ENCODE measurements around the gene DCDC2B. TPM values are rescaled to one million over a fixed set of nuclear protein-coding genes. Genes with fewer than 3 reads are reported as not detected.

Gene DCDC2B
- total RNA-seq, 1 experiment from 2014 or later: 0.27 TPM

DNA sequence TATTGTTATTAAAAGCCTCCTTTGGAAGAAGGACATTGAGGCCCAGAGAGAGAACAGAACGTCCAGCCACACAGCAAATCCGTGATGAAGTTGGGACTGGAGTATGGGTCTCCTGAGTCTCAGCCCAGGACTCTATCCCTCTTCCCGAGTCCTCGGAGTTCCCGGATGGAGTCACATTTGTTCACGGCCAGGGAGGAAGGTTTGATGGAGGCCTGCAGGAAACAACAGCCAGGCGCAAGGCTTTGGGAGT lies 29.8 kb upstream of the DCDC2B start:
- ChIA-PET POLR2A (interaction anchor here (1.0 to 1.5 kb wide), 4 partner anchors 25 to 157 kb away, joined by 3 to 6 read pairs (median 4); partner anchors contain the start of genes MARCKSL1 and TMEM39B), RAD21 (ENCODE audit: low non-redundant PET in 1 of 2, low total read pairs in 2 of 2, uncharacterized antibody in 2 of 2, unreplicated experiment in 2 of 2) (interaction anchor here in 1 of 2 experiments (0.6 kb wide), 1 partner anchor 64 kb away, joined by 6 read pairs; no protein-coding TSS in a partner anchor), CTCF (no interaction called here)
- peak; percentile 34 for ATAC-seq
- Histone ChIP-seq H3K4me3 (replicated peaks in 1 of 2; ENCODE audit: low read depth in 1 of 2, low read length in 2 of 2) (peak overlapping the region; percentile 85 to 86), H3K79me2 (ENCODE audit: insufficient read depth, low read length) (peaks cover 40% of the 10 kb centered on the region), H3K4me1 (ENCODE audit: control insufficient read depth in 1 of 2, insufficient read depth in 2 of 2, low read length in 2 of 2) (peaks cover 15 to 32% of the 10 kb centered on the region in 2 experiments), H4K20me1 (ENCODE audit: insufficient read depth) (peaks cover 4% of the 10 kb centered on the region; the same call in 1 of the 2 replicates), H2AFZ (ENCODE audit: low read depth, low read length, poor library complexity, severe bottlenecking) (peak overlapping the region; percentile 72), H3K36me3 (ENCODE audit: control insufficient read depth in 1 of 2, insufficient read depth in 2 of 2, low read length in 2 of 2) (peaks cover 14 to 27% of the 10 kb centered on the region in 2 experiments), H3K9me2 (ENCODE audit: insufficient read depth) (no peaks in the 10 kb centered on the region), H3K9me3 (ENCODE audit: control insufficient read depth in 1 of 2, insufficient read depth in 1 of 2, low read depth in 1 of 2, low read length in 2 of 2) (no peaks in the 10 kb centered on the region), H3K9ac (ENCODE audit: low read length) (peak overlapping the region; percentile 95), H3K4me2 (ENCODE audit: low read length) (peak overlapping the region; percentile 95), H3K27me3 (ENCODE audit: insufficient read depth, low read length) (no peaks in the 10 kb centered on the region), H3K27ac (ENCODE audit: low read depth, low read length) (peak overlapping the region; percentile 69)
- TF ChIP-seq POLR2AphosphoS5 (IDR thresholded peaks at IDR 0.05; ENCODE audit: low read depth, low read length) (no peak), JUND (IDR thresholded peaks at IDR 0.05) (no peak)
- no peak for DNase-seq (ENCODE audit: low read depth, low spot score)
- BruUV-seq (replicated peaks): TSS peak; percentile 99
- intact Hi-C loops (cut with micrococcal nuclease): loop anchor here (5.0 kb wide), 1 partner anchor 67 kb away; no protein-coding TSS in a partner anchor

GRCh38 chr1:32179443-32180185 lies 29.3 kb upstream of the DCDC2B start, which contains the start of gene TXLNA:
TSS of gene TXLNA (plus strand) at chr1:32179675. CDS start at chr1:32180346, 671 bp downstream.
- intact Hi-C loops (cut with micrococcal nuclease): loop anchor here (5.0 kb wide), 1 partner anchor 67 kb away; no protein-coding TSS in a partner anchor
- DNase-seq (ENCODE audit: low read depth, low spot score) (peak; percentile 83), ATAC-seq (peak; percentile 92)
- Histone ChIP-seq H3K36me3 (ENCODE audit: control insufficient read depth in 1 of 2, insufficient read depth in 2 of 2, low read length in 2 of 2) (peaks cover 19 to 32% of the 10 kb centered on the region in 2 experiments), H3K9me3 (ENCODE audit: control insufficient read depth in 1 of 2, insufficient read depth in 1 of 2, low read depth in 1 of 2, low read length in 2 of 2) (no peaks in the 10 kb centered on the region), H3K4me1 (ENCODE audit: control insufficient read depth in 1 of 2, insufficient read depth in 2 of 2, low read length in 2 of 2) (peaks cover 15 to 32% of the 10 kb centered on the region in 2 experiments), H3K27ac (ENCODE audit: low read depth, low read length) (peak within 1 kb of the TSS; percentile 69), H3K9ac (ENCODE audit: low read length) (peak within 1 kb of the TSS; percentile 95), H3K4me3 (replicated peaks in 1 of 2; ENCODE audit: low read depth in 1 of 2, low read length in 2 of 2) (peak within 1 kb of the TSS; percentile 85 to 86), H3K9me2 (ENCODE audit: insufficient read depth) (no peaks in the 10 kb centered on the region), H3K79me2 (ENCODE audit: insufficient read depth, low read length) (peaks cover 45% of the 10 kb centered on the region), H3K27me3 (ENCODE audit: insufficient read depth, low read length) (no peaks in the 10 kb centered on the region), H2AFZ (ENCODE audit: low read depth, low read length, poor library complexity, severe bottlenecking) (peak within 1 kb of the TSS; percentile 72), H4K20me1 (ENCODE audit: insufficient read depth) (peaks cover 6% of the 10 kb centered on the region; the same call in 1 of the 2 replicates), H3K4me2 (ENCODE audit: low read length) (peak within 1 kb of the TSS; percentile 95)
- no TSS peak for BruUV-seq (replicated peaks)
- ChIA-PET CTCF (no interaction called here), RAD21 (ENCODE audit: low non-redundant PET in 1 of 2, low total read pairs in 2 of 2, uncharacterized antibody in 2 of 2, unreplicated experiment in 2 of 2) (interaction anchor here in 1 of 2 experiments (0.6 kb wide), 1 partner anchor 64 kb away, joined by 6 read pairs; no protein-coding TSS in a partner anchor), POLR2A (interaction anchor here (1.0 to 1.5 kb wide), 5 partner anchors 25 to 156 kb away, joined by 3 to 7 read pairs (median 4); partner anchors contain the start of genes MARCKSL1 and TMEM39B)
- no peak for TF ChIP-seq EZH2phosphoT487 (IDR thresholded peaks at IDR 0.05; ENCODE audit: borderline replicate concordance)
- TF ChIP-seq SIN3A (IDR thresholded peaks at IDR 0.05; ENCODE audit: low read depth): peak; percentile 88
- TF ChIP-seq, protein P1, sequence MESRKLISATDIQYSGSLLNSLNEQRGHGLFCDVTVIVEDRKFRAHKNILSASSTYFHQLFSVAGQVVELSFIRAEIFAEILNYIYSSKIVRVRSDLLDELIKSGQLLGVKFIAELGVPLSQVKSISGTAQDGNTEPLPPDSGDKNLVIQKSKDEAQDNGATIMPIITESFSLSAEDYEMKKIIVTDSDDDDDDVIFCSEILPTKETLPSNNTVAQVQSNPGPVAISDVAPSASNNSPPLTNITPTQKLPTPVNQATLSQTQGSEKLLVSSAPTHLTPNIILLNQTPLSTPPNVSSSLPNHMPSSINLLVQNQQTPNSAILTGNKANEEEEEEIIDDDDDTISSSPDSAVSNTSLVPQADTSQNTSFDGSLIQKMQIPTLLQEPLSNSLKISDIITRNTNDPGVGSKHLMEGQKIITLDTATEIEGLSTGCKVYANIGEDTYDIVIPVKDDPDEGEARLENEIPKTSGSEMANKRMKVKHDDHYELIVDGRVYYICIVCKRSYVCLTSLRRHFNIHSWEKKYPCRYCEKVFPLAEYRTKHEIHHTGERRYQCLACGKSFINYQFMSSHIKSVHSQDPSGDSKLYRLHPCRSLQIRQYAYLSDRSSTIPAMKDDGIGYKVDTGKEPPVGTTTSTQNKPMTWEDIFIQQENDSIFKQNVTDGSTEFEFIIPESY (IDR thresholded peaks at IDR 0.05; ENCODE audit: extremely low read depth, insufficient replicate concordance, low read length): no peak
- TF ChIP-seq POLR2A (IDR thresholded peaks at IDR 0.05; ENCODE audit: borderline replicate concordance, extremely low read depth, insufficient read depth, insufficient read length): peak; percentile 83
- no peak for TF ChIP-seq FOSL1 (IDR thresholded peaks at IDR 0.05; ENCODE audit: low read depth)
- TF ChIP-seq TCF7L2 (IDR thresholded peaks at IDR 0.05; ENCODE audit: borderline replicate concordance, extremely low read depth, insufficient read depth, insufficient read length): peak; percentile 9
- no peak for TF ChIP-seq ELF1 (IDR thresholded peaks at IDR 0.05; ENCODE audit: borderline replicate concordance, low read depth)
- no peak for TF ChIP-seq CTCF (IDR thresholded peaks at IDR 0.05 in 2 of 3, conservative IDR thresholded peaks at IDR 0.05 in 1 of 3; ENCODE audit: borderline replicate concordance in 1 of 3, insufficient read depth in 1 of 3, low read depth in 2 of 3, low read length in 2 of 3)
- TF ChIP-seq EGR1 (IDR thresholded peaks at IDR 0.05; ENCODE audit: low read depth): peak; percentile 95
- peak; percentile 79 for TF ChIP-seq POLR2AphosphoS5 (IDR thresholded peaks at IDR 0.05; ENCODE audit: low read depth, low read length)
- TF ChIP-seq, protein P2, sequence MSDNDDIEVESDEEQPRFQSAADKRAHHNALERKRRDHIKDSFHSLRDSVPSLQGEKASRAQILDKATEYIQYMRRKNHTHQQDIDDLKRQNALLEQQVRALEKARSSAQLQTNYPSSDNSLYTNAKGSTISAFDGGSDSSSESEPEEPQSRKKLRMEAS (IDR thresholded peaks at IDR 0.05): peak; percentile 96
- no peak for TF ChIP-seq CEBPB (IDR thresholded peaks at IDR 0.05; ENCODE audit: low read depth)
- no peak for TF ChIP-seq ZNF274 (IDR thresholded peaks at IDR 0.05; ENCODE audit: low read depth, low read length)
- 0 out of 2 replicates have a peak, but pooled peaks have one; percentile 18 for TF ChIP-seq RAD21 (IDR thresholded peaks at IDR 0.05; ENCODE audit: low read depth)

All from HCT116 (cell line).